LoVo (cell line): ENCODE data around the gene MPI.
"Not testable (repeated sequence)": the region's sequence is repeated elsewhere in the genome, so short reads cannot be mapped to it uniquely, and the experiment has no call there.

Experiments
- DNase-seq: peaks from one replicate; pipeline ENCODE4 v3.0.0-alpha.2; 2016; ENCODE audit warnings: low spot score

MPI gene

DNA sequence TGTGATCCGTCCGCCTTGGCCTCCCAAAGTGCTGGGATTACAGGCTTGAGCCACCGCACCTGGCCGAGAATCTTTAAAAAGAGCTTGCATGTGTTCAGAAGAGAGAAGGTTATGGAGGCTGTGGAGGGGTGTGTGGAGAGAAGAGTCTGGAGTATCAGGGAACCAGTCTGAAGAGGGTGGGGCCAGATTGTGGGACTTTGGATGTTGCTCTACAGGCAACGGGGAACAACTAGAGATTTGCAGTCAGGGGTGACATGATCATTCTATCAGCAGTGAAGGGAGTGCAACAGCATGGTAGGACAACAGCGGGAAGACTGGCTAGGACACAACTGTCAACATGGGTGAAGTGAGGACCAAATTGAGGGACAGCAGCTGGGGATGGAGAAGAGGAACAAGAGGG lies 25.5 kb upstream of the MPI start:
- no peak for DNase-seq

DNA sequence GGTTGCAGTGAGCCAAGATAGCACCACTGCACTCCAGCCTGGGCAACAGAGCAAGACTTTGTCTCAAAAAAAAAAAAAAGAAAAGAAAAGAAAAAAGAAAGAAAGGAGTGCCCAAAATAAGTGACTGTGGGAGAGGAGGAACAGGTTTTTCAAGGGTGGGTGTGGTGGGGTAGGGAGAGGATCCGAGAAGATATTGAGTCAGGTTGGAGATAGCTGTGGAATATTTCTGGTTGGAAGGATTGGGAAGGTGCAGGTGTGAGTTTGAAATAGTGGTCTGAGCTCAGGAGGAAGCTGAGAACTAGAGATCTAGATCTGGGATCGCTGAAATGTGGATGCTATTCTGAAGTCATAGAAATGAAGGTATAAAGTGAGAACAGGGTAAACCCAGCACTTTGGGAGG lies 24.5 kb upstream of the MPI start:
- DNase-seq, result peak; percentile 14

DNA sequence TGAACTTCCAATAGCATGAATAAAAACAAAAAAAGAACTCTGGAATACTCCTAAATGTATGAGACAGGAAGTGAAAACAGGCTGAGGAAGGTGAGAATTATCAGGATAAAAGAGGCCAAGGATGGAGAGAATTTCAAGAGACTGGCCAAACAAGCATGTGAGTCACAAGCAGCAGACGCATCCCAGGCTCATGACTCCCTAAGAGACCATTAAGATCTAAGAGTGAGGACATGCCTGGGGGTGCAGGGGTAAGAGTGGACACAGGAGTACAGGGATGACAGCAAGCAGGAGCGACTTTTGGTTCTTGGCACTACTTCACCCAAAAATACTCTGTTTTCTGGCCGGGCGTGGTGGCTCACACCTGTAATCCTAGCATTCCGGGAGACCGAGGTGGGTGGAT lies 23.8 kb upstream of the MPI start:
- no peak for DNase-seq

DNA sequence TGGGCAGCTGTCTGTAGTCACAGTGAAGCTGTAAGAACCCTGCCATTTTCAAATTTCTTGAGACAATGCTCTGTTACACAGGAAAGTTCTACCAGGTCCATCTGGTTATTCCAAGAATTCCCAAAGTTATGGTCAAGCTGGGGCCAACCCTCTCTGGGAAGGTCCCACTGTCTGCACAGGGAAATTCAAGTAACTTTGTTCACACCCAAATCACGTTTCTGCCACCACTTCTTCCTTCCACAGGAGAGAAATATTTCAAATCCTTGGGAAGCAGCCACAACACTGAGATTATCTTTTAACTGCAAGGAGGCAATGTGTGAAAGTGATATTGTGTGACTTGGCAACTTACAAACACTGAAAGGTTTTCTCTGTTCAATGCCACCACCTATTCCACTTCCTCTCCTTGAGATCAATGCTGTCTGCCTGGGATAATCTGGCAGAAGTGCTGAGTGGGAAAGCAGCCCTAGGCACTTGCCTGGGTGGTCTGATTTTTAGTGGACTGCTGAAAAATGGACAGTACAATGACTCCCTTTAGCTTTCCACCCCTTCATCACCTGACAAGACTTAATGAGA lies 22.3 kb upstream of the MPI start:
- no peak for DNase-seq

DNA sequence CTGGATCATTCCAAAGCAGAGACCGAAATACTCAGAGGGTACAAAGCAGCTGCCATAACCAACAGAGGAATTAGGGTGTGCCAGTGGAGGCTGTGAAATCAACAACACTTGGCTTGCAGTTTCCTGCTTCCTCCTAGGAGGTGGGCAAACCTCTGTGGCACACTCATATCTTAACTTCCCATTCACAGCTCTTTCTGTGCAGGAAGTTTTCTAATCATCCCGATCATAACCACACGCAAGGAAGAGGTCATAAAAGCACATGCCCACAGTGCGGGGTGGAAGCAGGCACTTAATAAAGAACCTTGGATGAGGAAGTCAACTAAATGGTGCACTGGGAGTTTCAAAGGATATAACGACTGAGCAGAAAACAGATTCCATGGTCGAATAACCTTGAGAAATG lies 21.8 kb upstream of the MPI start:
- DNase-seq, result peak; percentile 50

DNA sequence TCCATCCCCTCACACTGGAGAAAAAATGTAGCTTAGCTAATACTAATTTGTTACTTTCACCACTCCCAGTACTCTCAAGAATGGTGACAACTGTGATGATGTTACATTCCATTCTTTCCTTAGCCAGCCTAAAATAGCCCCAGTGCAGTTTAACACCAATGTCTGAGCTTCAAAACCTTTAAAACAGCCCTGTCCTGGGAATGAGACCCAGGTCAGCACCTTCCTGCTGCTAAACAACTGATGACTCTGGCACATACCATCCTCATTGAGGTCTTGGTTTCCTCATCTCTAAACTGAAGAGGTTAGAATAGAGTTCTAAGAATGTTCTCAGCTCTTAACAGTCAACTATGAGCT lies 20.5 kb upstream of the MPI start:
- no peak for DNase-seq

DNA sequence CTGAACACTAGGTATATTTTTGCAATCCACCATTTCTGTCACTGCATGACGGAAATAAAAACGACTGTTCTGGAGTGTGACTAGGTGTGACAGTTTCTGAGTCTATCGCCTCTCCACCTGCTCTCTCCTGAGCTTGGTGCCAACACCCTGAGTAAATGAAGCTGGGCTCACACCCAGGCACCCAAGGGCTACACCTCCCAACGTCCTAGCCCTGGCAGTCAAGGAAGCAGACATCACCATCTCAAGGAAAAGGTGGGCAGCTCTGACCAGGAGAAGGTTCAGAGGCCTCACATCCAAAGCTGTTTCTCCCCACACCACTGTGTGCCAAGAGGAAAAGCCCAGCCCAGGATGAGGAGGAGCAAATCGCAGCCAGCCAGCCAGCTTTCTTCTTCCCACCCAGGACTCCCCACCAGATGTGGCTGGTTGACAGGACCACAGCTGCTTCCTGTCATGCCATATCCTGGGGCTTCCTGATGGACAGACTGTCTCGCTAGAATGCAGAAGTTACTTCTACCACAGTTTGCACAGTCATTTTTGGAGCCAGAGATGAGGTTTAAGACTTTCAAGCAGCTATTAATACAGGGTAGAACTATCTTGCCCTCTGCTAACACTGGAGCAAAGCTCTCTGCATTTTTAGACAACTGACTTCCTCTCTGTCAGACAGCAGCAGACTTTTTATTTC lies 20.0 kb upstream of the MPI start:
- no peak for DNase-seq

DNA sequence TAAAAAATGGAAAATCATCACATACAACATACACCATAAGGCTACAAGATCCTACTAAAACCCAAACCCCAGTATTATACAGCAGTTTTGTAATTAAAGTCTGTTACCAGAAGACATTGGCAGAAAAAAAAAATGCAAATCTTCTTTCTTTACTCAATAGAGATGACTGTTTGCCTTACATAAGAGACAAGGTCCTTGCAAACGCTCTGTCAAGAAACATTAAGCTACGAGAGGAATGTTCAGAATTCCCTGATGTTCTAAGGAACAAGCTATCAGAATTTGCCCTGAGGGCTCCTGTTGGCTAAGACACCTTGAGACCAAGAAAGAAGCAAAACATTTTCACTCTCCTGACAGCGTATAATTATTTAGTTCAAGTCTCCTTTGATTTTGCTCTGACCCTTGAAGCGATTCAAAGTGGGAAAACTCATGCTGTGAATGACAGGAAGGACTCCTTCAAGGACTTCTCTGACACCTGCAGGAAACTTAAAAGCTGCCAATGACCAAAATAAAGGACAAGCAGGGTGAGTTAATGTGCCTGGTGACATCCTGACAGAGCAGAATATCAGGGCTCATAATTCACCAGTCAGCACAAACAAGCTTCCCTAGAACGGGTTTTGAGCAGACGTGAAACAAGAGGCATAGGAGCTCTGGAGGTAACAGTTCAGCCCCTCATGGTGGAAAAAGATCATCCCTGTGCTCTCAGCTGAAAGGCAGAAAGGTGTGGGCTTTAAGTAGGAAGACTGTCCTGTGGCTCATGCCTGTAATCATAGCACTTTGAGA lies 19.2 kb upstream of the MPI start:
- DNase-seq, result no peak

DNA sequence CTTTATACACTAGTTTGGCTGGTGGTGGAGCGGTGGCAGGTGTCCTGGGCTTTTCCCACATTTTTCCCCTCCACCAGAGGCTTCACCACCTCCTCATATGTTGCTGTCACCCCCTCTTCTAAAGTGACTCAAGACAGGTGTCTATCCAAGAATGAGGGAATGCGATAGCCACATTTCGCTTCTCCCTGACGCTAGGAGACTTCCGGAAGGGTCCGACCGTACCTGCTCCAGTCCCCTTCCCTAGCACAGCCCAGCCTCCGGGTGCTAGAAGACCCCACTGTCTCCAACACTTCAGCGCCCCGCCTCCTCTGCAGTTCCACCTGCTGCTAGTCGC lies 17.2 kb upstream of the MPI start:
- no peak for DNase-seq

DNA sequence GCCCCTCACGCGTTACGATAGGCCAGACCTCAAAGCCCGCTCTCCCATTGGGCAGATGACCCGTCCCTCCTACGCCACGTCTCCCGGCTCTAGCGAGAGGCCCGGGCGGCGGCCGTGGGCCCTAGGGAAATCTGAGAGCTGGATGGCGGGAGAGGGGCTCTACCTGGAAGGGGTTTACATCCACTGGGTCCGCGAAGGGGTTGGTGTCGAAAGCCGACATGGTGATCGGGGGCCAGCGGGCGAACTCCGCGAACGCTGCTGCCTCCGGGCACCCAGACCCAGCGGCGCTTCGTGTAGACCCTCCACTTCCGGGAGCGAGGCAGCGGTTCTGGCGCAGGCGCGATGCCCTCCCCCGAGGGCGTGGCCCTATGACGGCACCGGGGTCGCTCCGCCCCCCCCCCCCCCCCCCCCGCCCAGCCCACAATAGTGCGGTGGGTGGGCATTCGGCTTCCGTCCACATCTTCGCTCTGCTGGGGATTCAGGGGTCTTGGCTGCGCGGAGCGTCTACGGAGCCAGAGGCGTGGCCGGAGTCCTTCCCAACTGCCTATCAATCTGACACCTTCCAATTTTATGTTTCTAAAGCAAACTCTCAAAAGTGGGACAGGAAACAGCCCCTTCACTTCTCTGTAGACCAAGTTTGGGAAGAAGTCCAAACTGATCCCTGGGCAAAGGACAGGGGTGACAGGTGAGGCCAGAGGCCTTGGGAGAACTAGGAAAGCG lies 16.6 kb upstream of the MPI start, which contains the start of gene SCAMP2:
Gene SCAMP2, minus strand, starts transcription at position 330 of the 720 bp plus-strand sequence. Its CDS starts 110 bp downstream, at position 220.
- DNase-seq, result peak; percentile 96

DNA sequence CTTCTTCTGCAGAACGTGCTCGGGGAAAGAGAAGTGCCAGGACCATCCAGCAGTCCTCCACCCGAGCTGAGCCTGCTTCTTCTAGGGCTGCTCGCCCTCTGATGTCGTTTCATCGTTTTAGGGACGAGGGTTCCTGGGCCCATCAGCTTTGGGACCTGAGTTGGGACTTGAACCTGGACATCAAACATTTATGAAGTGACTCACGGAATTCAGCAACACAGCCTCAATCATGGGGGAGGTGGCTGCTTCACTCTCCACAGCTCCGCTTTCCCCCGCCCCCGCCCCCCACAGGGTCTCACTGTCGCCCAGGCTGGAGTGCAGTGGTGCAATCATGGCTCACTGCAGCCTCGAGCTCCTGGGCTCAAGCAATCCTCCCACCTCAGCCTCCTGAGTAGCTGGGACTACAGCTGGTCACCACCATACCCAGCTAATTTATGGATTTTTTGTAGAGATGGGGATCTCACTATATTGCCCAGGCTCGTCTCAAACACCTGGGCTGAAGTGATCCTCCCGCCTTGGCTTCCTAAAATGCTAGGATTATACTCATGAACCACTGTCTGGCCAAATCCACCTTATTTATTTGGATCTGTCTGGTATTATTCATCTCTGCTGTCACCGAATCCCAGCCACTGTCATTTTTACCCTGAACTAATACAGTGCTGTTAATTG lies 16.0 kb upstream of the MPI start:
- peak; percentile 27 for DNase-seq

DNA sequence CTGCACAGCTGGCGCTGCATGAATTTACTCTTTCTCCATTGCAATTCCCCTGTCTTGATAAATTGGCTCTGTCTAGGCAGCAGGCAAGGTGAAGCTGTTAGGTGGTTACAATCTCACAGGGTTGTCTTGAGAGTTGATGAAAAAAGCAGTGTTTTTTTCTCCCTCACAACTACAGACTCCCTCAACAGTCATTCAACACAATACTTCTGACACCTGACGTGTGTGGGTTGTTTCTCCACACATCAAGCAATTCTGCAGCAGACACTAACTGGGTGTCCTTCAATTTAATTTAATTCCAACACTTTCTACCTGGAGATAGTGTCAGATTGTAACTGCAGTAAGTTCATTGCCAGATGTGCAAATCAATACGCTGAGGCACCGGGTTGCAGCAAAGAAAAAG lies 11.6 kb upstream of the MPI start:
- no peak for DNase-seq

DNA sequence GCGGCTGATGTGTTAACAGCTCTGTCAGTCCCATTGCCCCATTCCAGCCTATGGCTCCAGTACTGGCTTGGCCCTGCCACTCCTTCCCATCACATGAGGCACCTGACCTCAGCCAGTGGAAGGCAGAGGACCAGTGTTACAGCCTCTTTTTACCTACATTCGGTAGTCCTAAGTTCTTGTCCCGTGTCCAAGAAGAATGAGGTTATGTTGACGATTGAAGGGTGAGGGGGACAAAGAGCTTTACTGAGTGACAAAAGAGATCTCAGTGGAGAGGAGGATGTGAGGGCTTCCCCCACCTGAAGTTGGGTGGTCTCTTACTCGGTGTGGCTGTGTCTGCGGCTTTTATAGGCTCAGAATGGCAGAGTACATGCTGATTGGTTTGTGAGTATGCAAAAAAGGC lies 7.3 kb upstream of the MPI start:
- DNase-seq, result no peak

DNA sequence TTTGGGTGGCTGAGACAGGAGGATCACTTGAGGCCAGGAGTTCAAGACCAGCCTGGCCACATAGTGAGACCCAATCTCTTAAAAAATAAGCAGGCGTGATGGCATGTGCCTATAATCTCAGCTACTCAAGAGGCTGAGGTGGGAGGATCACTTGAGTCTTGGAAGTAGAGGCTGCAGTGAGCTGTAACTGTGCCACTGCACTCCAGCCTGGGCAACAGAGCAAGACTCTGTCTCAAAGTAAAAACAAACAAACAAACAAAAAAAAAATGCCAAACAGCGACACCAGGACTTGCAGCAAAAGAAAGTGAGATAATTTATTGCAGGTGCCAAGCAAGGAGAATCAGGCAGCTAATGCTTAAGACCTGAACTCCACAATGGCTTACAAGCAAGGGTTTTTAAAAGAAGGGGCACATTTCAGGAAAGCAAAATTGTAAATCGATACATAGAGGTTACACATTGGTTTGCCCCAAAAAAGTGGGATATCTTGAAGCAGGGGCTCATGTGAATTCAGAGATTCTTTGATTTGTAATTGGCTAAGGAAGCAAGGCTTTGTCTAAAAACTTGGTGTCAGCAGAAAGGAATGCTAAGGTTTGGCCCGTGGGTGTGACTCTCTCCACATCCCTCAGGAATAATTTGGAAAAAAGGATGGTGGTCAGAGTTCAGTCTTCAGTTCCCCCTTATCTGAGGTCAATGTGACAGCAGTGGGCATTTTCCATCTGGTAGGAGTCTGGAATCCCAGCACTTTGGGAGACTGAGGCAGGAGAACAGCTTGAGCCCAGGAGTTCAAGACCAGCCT lies 5.2 kb upstream of the MPI start:
- no peak for DNase-seq

DNA sequence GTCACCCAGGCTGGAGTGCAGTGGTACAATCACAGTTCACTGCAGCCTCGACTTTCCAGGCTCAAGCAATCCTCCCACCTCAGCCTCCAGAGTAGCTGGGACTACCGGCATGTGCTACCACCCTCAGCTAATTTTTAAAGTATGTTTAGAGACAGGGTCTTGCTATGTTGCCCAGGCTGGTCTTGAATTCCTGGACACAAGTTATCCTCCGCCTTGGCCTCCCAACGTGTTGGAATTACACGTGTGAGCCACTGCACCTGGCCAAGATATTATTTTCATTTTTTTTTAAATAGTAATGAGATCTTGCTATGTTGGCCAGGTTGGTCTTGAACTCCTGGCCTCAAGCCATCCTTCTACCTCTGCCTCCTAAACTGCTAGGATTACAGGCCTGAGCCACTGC lies 4.4 kb upstream of the MPI start:
- DNase-seq, result no peak

DNA sequence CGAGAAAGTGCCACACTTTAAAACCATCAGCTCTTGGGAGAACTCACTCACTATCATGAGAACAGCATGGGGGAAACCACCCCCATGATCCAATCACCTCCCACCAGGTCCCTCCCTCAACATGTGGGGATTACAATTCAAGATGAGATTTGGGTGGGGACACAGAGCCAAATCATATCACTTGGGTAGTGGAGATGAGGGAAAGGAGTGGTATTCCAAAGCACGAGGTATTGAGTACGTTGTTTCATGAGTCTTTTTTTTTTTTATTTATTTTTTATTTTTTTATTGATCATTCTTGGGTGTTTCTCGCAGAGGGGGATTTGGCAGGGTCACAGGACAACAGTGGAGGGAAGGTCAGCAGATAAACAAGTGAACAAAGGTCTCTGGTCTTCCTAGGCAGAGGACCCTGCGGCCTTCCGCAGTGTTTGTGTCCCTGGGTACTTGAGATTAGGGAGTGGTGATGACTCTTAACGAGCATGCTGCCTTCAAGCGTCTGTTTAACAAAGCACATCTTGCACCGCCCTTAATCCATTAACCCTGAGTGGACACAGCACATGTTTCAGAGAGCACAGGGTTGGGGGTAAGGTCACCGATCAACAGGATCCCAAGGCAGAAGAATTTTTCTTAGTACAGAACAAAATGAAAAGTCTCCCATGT lies 2.2 kb upstream of the MPI start:
- DNase-seq, result not testable (repeated sequence)

DNA sequence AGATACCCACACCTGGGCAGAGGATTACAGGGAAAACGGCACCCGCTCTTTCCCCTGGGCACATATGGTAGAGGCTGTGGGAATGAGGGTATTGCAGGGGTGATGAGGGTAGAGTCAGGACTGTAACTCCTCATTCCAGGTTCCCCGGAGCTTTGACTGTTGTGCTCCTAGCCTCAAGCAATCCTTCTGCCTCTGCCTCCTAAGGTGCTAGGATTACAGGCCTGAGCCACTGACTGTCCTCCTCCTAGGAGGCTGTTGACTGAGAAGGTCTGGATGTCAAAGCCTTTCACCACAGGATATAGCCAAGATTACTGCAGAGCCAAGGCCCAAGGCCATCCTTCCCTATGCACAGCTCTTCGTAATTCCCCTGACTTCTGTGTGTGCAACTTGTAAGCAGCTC lies 1.1 kb upstream of the MPI start:
- DNase-seq, result no peak

DNA sequence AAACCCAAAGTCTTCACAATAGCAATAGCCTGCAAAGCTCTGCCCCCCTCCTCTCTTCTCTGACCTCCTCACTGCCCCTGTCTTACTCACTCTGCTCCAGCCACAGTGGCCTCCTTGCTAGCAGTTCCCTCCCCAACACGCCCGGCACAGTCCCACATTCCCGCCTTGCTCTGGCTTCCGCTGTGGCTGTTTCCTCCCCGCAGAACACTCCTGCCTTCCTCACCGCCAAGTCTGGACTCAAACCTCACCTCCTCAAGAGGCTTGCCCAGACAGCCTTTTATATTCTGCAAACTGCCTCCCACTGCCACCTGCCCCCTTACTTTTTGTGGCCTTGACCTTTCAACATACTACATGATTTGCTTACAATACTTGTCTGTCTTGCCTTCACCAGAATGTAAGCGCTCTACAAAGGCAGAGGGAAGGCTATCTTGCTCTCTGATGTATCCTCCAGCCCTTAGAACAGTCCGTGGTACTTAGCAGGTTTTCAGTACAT lies 406 bp upstream of the MPI start:
- DNase-seq, result no peak

DNA sequence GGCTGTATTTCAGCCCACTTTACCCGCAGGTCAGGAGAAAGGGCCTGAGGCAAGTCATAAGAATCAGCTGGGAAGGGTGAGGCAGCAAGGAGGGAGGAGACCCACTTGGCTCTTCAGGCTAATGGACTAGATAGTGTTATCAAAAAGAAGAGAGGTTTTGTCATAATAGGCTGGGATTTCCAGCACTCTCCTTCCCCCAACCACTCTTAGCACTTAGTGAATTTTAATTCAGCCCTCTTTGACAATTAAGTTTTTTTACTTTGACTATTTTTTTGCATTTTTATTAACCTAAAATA lies 771 bp downstream of the MPI start:
- no peak for DNase-seq

DNA sequence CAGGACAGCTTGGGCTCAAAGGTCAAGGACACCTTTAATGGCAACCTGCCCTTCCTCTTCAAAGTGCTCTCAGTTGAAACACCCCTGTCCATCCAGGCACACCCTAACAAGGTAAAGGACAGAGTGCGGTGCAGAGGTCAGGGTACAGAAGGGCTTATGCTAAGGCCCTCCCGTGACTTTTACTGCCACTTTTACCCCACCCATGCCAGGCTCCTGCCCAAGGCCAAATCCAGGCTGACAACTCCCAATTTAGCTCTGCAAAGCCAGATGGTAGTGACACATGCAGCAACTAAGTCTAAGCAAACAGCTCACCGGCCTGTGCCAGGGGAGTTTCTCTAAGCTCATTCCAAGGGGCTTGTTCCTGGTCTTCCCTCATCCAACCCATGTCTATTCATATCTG lies 1.6 kb downstream of the MPI start:
- DNase-seq, result no peak

DNA sequence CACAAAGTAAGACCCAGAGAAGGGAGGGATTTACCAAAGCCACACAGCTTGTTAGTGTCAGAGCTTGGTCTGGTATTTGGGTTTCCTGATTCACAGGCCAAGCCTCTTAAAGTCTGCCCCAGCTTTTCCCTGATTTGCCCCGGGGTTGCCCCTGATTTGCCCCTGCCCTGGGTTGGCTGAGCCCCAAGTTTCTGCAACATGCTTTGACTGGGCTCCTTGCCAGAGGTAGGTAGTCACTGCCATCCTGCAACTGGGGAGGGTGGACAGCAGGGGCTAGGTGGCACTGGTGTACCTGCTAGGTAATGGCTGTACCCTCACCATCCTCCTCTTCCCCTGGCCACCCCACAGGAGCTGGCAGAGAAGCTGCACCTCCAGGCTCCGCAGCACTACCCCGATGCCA lies 2.5 kb downstream of the MPI start:
- DNase-seq, result no peak
